Testis (tissue), 2 donors: ENCODE measurements around the gene KCTD16.

ENCODE experiments used
- CTCF ChIP-seq, 3 experiments: fragments of 450-650 bp in 2 of 3; fragments of 200-600 bp in 1 of 3; sonication (generic) in 1 of 3; IDR thresholded peaks; one replicate each; pipeline ENCODE4 v1.5.1; 2016 to 2019; ENCODE audit warnings: antibody characterized with exemption in 3 of 3, mild to moderate bottlenecking in 2 of 3, moderate library complexity in 1 of 3
- POLR2A ChIP-seq: fragments of 450-650 bp; IDR thresholded peaks from one replicate; pipeline ENCODE4 v1.6.1; 2017; ENCODE audit warnings: antibody characterized with exemption, mild to moderate bottlenecking, moderate library complexity

GRCh38 chr5:144166696-144167095, 4.0 kb upstream of the KCTD16 start:
- TF ChIP-seq POLR2A (no peak), CTCF (IDR thresholded peaks at IDR 0.05) (no peak)
